ENCODE measurements around the gene ZFY.

Gene ZFY

GRCh38 chrY:3019584-3019983 is 84.4 kb downstream of the ZFY start:
- Histone ChIP-seq H3K27me3 (ENCODE audit: insufficient read depth, low read depth, severe bottlenecking) (no peaks in the 10 kb centered on the region), H3K27ac (no peak overlapping the region), H3K9me3 (ENCODE audit: severe bottlenecking) (no peaks in the 10 kb centered on the region), H3K4me3 (ENCODE audit: low read depth, low read length) (no peak overlapping the region), H3K36me3 (no peaks in the 10 kb centered on the region)
- no peak for TF ChIP-seq CTCF (IDR thresholded peaks at IDR 0.05; ENCODE audit: low read depth, low read length)
- no peak for DNase-seq

GRCh38 chrY:3021176-3021575 is 86.0 kb downstream of the ZFY start:
- Histone ChIP-seq H3K9me3 (ENCODE audit: severe bottlenecking) (no peaks in the 10 kb centered on the region), H3K4me3 (ENCODE audit: low read depth, low read length) (no peak overlapping the region), H3K36me3 (no peaks in the 10 kb centered on the region), H3K27me3 (ENCODE audit: insufficient read depth, low read depth, severe bottlenecking) (no peaks in the 10 kb centered on the region), H3K27ac (no peak overlapping the region)
- TF ChIP-seq CTCF (IDR thresholded peaks at IDR 0.05; ENCODE audit: low read depth, low read length): no peak
- DNase-seq: no peak

- no peak overlapping the region for H3K27ac ChIP-seq
- TF ChIP-seq CTCF (IDR thresholded peaks at IDR 0.05; ENCODE audit: low read depth, low read length): no peak
- DNase-seq: no peak
- H3K27me3 ChIP-seq (ENCODE audit: insufficient read depth, low read depth, severe bottlenecking): no peaks in the 10 kb centered on the region
- H3K4me3 ChIP-seq (ENCODE audit: low read depth, low read length): no peak overlapping the region
- no peaks in the 10 kb centered on the region for H3K36me3 ChIP-seq
- H3K9me3 ChIP-seq (ENCODE audit: severe bottlenecking): no peaks in the 10 kb centered on the region
These were observed 88.4 kb downstream of the ZFY start for GRCh38 chrY:3023606-3024005.

GRCh38 chrY:3025357-3025756 is 90.2 kb downstream of the ZFY start:
- no peaks in the 10 kb centered on the region for H3K36me3 ChIP-seq
- H3K9me3 ChIP-seq (ENCODE audit: severe bottlenecking): no peaks in the 10 kb centered on the region
- H3K4me3 ChIP-seq (ENCODE audit: low read depth, low read length): no peak overlapping the region
- no peaks in the 10 kb centered on the region for H3K27me3 ChIP-seq (ENCODE audit: insufficient read depth, low read depth, severe bottlenecking)
- no peak for DNase-seq
- no peak overlapping the region for H3K27ac ChIP-seq
- TF ChIP-seq CTCF (IDR thresholded peaks at IDR 0.05; ENCODE audit: low read depth, low read length): no peak

Measured in WERI-Rb-1 (cell line).